SK-N-MC (cell line): ENCODE measurements around the gene HS3ST3B1.

Source experiments
- DNase-seq: peaks from one replicate; pipeline ENCODE4 v3.0.0-alpha.2; 2011; ENCODE audit warnings: low read depth, low spot score
- H3K27ac ChIP-seq: fragments of 200-600 bp; sonication (generic); 2 replicates; pipeline ENCODE4 v1.5.1; 2016; ENCODE audit warnings: mixed run types
- H3K36me3 ChIP-seq: fragments of 200-600 bp; sonication (generic); 2 replicates; pipeline ENCODE4 v1.6.1; 2017; ENCODE audit warnings: antibody characterized with exemption, low read length, mixed read lengths; ENCODE audit not compliant: insufficient read depth
- H3K4me3 ChIP-seq: fragments of 200-600 bp; sonication (generic); 2 replicates; pipeline ENCODE4 v1.5.1; 2016
- H3K9ac ChIP-seq: fragments of 200-600 bp; sonication (generic); 2 replicates; pipeline ENCODE4 v1.8.0; 2017; ENCODE audit warnings: mixed run types, mixed read lengths; ENCODE audit not compliant: insufficient read length
- H3K9me3 ChIP-seq: fragments of 200-600 bp; sonication (generic); 2 replicates; pipeline ENCODE4 v1.6.1; 2017; ENCODE audit warnings: low read depth, mild to moderate bottlenecking, antibody characterized with exemption, low read length, moderate library complexity, mixed read lengths
- EZH2 ChIP-seq: fragments of 200-600 bp; sonication (generic); IDR thresholded peaks from one replicate; pipeline ENCODE4 v1.6.1; 2017; ENCODE audit warnings: antibody characterized with exemption
- FOXP2 ChIP-seq: optimal IDR thresholded peaks from 2 replicates; pipeline ENCODE3; 2011; ENCODE audit warnings: mild to moderate bottlenecking, moderate library complexity; ENCODE audit not compliant: insufficient read depth; ENCODE audit errors: extremely low read length, control extremely low read depth
- POLR2AphosphoS5 ChIP-seq: IDR thresholded peaks from 2 replicates; pipeline ENCODE4 v1.6.1; 2012; ENCODE audit warnings: mild to moderate bottlenecking, low read depth, low read length, borderline replicate concordance

The HS3ST3B1 gene

GRCh38 chr17:14294876-14295275 is 6.0 kb upstream of the HS3ST3B1 start:
- TF ChIP-seq POLR2AphosphoS5: no peak
- no peak for TF ChIP-seq EZH2
- no peak for TF ChIP-seq FOXP2
- Histone ChIP-seq H3K9me3 (no peaks in the 10 kb centered on the region), H3K36me3 (no peaks in the 10 kb centered on the region), H3K4me3 (no peak overlapping the region), H3K27ac (no peak overlapping the region), H3K9ac (no peak overlapping the region)
- no peak for DNase-seq

- no peak for DNase-seq
- TF ChIP-seq EZH2: no peak
- no peak for TF ChIP-seq POLR2AphosphoS5
- no peak for TF ChIP-seq FOXP2
- Histone ChIP-seq H3K9me3 (no peaks in the 10 kb centered on the region), H3K36me3 (no peaks in the 10 kb centered on the region), H3K27ac (no peak overlapping the region), H3K4me3 (no peak overlapping the region), H3K9ac (no peak overlapping the region)
Observed at GRCh38 chr17:14295676-14296075, 5.2 kb upstream of the HS3ST3B1 start.

GRCh38 chr17:14296166-14296910 is 4.5 kb upstream of the HS3ST3B1 start:
- no peak for TF ChIP-seq POLR2AphosphoS5
- no peak for DNase-seq
- no peaks in the 10 kb centered on the region for H3K9me3 ChIP-seq
- H3K27ac ChIP-seq: no peak overlapping the region
- no peak overlapping the region for H3K4me3 ChIP-seq
- H3K9ac ChIP-seq: no peak overlapping the region
- H3K36me3 ChIP-seq: no peaks in the 10 kb centered on the region

GRCh38 chr17:14297161-14297851 is 3.6 kb upstream of the HS3ST3B1 start:
- TF ChIP-seq FOXP2 (no peak), EZH2 (peak; percentile 97), POLR2AphosphoS5 (no peak)
- H3K36me3 ChIP-seq: no peaks in the 10 kb centered on the region
- H3K9me3 ChIP-seq: no peaks in the 10 kb centered on the region
- no peak overlapping the region for H3K9ac ChIP-seq
- no peak overlapping the region for H3K27ac ChIP-seq
- no peak for DNase-seq
- peak overlapping the region; percentile 18; the same call in 1 of the 2 replicates for H3K4me3 ChIP-seq

- DNase-seq: no peak
- Histone ChIP-seq H3K9me3 (no peaks in the 10 kb centered on the region), H3K36me3 (no peaks in the 10 kb centered on the region), H3K27ac (no peak overlapping the region), H3K4me3 (no peak overlapping the region), H3K9ac (no peak overlapping the region)
- no peak for TF ChIP-seq FOXP2
Observed at GRCh38 chr17:14298221-14298946, 2.5 kb upstream of the HS3ST3B1 start.

- H3K4me3 ChIP-seq: no peak overlapping the region
- H3K27ac ChIP-seq: no peak overlapping the region
Observed at GRCh38 chr17:14298947-14299279, 2.0 kb upstream of the HS3ST3B1 start.

GRCh38 chr17:14299280-14300141 is 1.4 kb upstream of the HS3ST3B1 start:
- no peak overlapping the region for H3K27ac ChIP-seq
- no peaks in the 10 kb centered on the region for H3K36me3 ChIP-seq
- no peak overlapping the region for H3K4me3 ChIP-seq
- no peak for DNase-seq
- H3K9ac ChIP-seq: no peak overlapping the region
- TF ChIP-seq EZH2 (peak; percentile 90), FOXP2 (no peak)
- H3K9me3 ChIP-seq: no peaks in the 10 kb centered on the region

More at GRCh38 chr17:14298947-14299279, 2.0 kb upstream of the HS3ST3B1 start:
- Histone ChIP-seq H3K9me3 (no peaks in the 10 kb centered on the region), H3K36me3 (no peaks in the 10 kb centered on the region), H3K9ac (no peak overlapping the region)
- no peak for TF ChIP-seq POLR2AphosphoS5
- TF ChIP-seq EZH2: no peak
- TF ChIP-seq FOXP2: no peak
- no peak for DNase-seq

- no peaks in the 10 kb centered on the region for H3K36me3 ChIP-seq
- H3K9ac ChIP-seq: no peak overlapping the region
- no peak overlapping the region for H3K27ac ChIP-seq
- no peaks in the 10 kb centered on the region for H3K9me3 ChIP-seq
- no peak for DNase-seq
- peak overlapping the region; percentile 72 for H3K4me3 ChIP-seq
- TF ChIP-seq EZH2 (peak; percentile 79), FOXP2 (no peak)
Observed at GRCh38 chr17:14301279-14302090, 604 bp downstream of the HS3ST3B1 start.
